K562 (cell line): ENCODE measurements around the gene STXBP4. TPM values are rescaled to one million over a fixed set of nuclear protein-coding genes. Genes with fewer than 3 reads are reported as not detected.

Experiments used
- ATAC-seq: fragments of 200-7000 bp; cut with Tn5 transposase; 3 replicates; pipeline ENCODE4 v1.9.1; 2020; ENCODE audit warnings: moderate library complexity
- BruUV-seq: library from RNA; stranded (reverse); fragments of 400-500 nt; replicated peaks from 2 replicates; lab custom pipeline; 2021; lab: Mats Ljungman, UMichigan
- CTCF ChIA-PET: fragments of 300-600 bp; formaldehyde crosslinking; extraction: SDS; loops from one replicate; lab custom pipeline; 2021; ENCODE audit warnings: low intra/inter-chr PET ratio; lab: Yijun Ruan, JAX
- POLR2A ChIA-PET: fragments of 300-600, 350-650 bp; sonication (Branson Sonifier 250); formaldehyde crosslinking; extraction: SDS; loops from one replicate; lab custom pipeline; 2021; ENCODE audit warnings: antibody characterized with exemption, inconsistent platforms; lab: Yijun Ruan, JAX
- DNase-seq, 4 experiments: peaks; one replicate each; pipeline versions ENCODE4 v3.0.0 to v3.0.0-alpha.2; 2011 to 2018; ENCODE audit warnings: low spot score in 3 of 4, mixed read lengths in 3 of 4; ENCODE audit errors: extremely low read depth in 1 of 4
- FAIRE-seq: peaks from 2 replicates; lab custom pipeline; 2011; peaks lifted over from hg19 to GRCh38; lab: Jason Lieb, UNC
- H2AFZ ChIP-seq: 2 replicates; pipeline ENCODE4 v1.6.0; 2011; ENCODE audit warnings: low read depth, low read length, control low read depth, inconsistent platforms
- H3K27ac ChIP-seq: fragments of 200-600 bp; 3 replicates; pipeline ENCODE4 v1.8.0; 2011; ENCODE audit warnings: low read depth, mild to moderate bottlenecking, control low read depth, inconsistent platforms, low read length, moderate library complexity, mixed read lengths; ENCODE audit errors: extremely low read depth
- H3K27me3 ChIP-seq, 2 experiments: fragments of 300-600 bp in 1 of 2; 2 replicates in 1 of 2; 3 replicates in 1 of 2; pipeline versions ENCODE4 v1.6.0 to v1.8.0; 2011; ENCODE audit warnings: inconsistent platforms in 2 of 2, low read length in 2 of 2, mild to moderate bottlenecking in 1 of 2, mixed read lengths in 1 of 2, moderate library complexity in 1 of 2; ENCODE audit not compliant: control insufficient read depth in 2 of 2, insufficient read depth in 2 of 2
- H3K36me3 ChIP-seq: fragments of 300-600 bp; 3 replicates; pipeline ENCODE4 v1.8.0; 2011; ENCODE audit warnings: mild to moderate bottlenecking, low read length, inconsistent platforms; ENCODE audit not compliant: control insufficient read depth, insufficient read depth
- H3K4me1 ChIP-seq, 2 experiments: fragments of 200-600 bp in 1 of 2; replicated peaks in 1 of 2; 2 replicates in 1 of 2; 3 replicates in 1 of 2; pipeline versions ENCODE4 v1.5.1 to v1.8.0; 2011; ENCODE audit warnings: inconsistent platforms in 2 of 2, low read length in 2 of 2, mild to moderate bottlenecking in 1 of 2, mixed read lengths in 1 of 2, moderate library complexity in 1 of 2; ENCODE audit not compliant: control insufficient read depth in 2 of 2, insufficient read depth in 2 of 2
- H3K4me2 ChIP-seq: 2 replicates; pipeline ENCODE4 v1.6.1; 2011; ENCODE audit warnings: low read length, control low read depth, inconsistent platforms, mixed read lengths; ENCODE audit not compliant: insufficient read depth
- H3K4me3 ChIP-seq: fragments of 200-600 bp; sonication (generic), shearing (Covaris generic); 2 replicates; pipeline ENCODE4 v1.5.1; 2016; ENCODE audit warnings: control low read depth, inconsistent platforms
- H3K79me2 ChIP-seq: fragments of 200-600 bp; 3 replicates; pipeline ENCODE4 v1.8.0; 2011; ENCODE audit warnings: low read length, inconsistent platforms; ENCODE audit not compliant: control insufficient read depth, insufficient read depth
- H3K9ac ChIP-seq, 2 experiments: 2 replicates each; pipeline versions ENCODE4 v1.6.0 to v1.6.1; 2011; ENCODE audit warnings: low read depth in 2 of 2, low read length in 2 of 2, control low read depth in 1 of 2, inconsistent platforms in 1 of 2, mild to moderate bottlenecking in 1 of 2, mixed read lengths in 1 of 2; ENCODE audit not compliant: insufficient read depth in 1 of 2
- H3K9me1 ChIP-seq: one replicate; pipeline ENCODE4 v1.6.0; 2011; ENCODE audit warnings: inconsistent platforms, mild to moderate bottlenecking, low read length, moderate library complexity; ENCODE audit not compliant: control insufficient read depth, insufficient read depth
- H3K9me3 ChIP-seq: replicated peaks from 2 replicates; pipeline ENCODE4 v1.5.1; 2011; ENCODE audit warnings: low read depth, low read length, inconsistent platforms; ENCODE audit not compliant: control insufficient read depth, insufficient read depth
- H4K20me1 ChIP-seq: replicated peaks from 2 replicates; pipeline ENCODE4 v1.6.1; 2011; ENCODE audit warnings: low read length, inconsistent platforms, mixed read lengths; ENCODE audit not compliant: control insufficient read depth, insufficient read depth
- BRF1 ChIP-seq: IDR thresholded peaks from 3 replicates; pipeline ENCODE4 v1.6.1; 2011; ENCODE audit warnings: borderline replicate concordance, mild to moderate bottlenecking; ENCODE audit not compliant: insufficient read length; ENCODE audit errors: extremely low read depth
- E2F4 ChIP-seq: sonication (generic); formaldehyde crosslinking; IDR thresholded peaks from 2 replicates; pipeline ENCODE4 v1.8.0; 2022; ENCODE audit warnings: mild to moderate bottlenecking, low read depth, missing genetic modification reagents
- MAFK ChIP-seq: IDR thresholded peaks from 2 replicates; pipeline ENCODE4 v1.6.1; 2011; ENCODE audit warnings: low read length, improper control_type of control experiment
- NFE2 ChIP-seq: IDR thresholded peaks from 2 replicates; pipeline ENCODE4 v1.6.1; 2014; ENCODE audit warnings: antibody characterized with exemption, low read depth
- RBM17 ChIP-seq: fragments of 200-400 bp; formaldehyde crosslinking; IDR thresholded peaks from 2 replicates; pipeline ENCODE4 v1.6.1; 2017; ENCODE audit warnings: low read depth, mild to moderate bottlenecking, low read length, borderline replicate concordance
- RBM34 ChIP-seq: fragments of 200-400 bp; formaldehyde crosslinking; IDR thresholded peaks from 2 replicates; pipeline ENCODE4 v1.6.1; 2018; ENCODE audit warnings: low read length, borderline replicate concordance; ENCODE audit not compliant: insufficient read depth
- TAL1 ChIP-seq: fragments of 450-650 bp; IDR thresholded peaks from 2 replicates; pipeline ENCODE4 v1.6.1; 2016; ENCODE audit warnings: mild to moderate bottlenecking
- ZFPM2 ChIP-seq: fragments of 250-450 bp; sonication (Bioruptor Pico); IDR thresholded peaks from 2 replicates; pipeline ENCODE4 v1.5.1; 2022; ENCODE audit warnings: mild to moderate bottlenecking
- ZNF239 ChIP-seq: fragments of 250-450 bp; sonication (Bioruptor Pico); IDR thresholded peaks from 2 replicates; pipeline ENCODE4 v1.4.0; 2020; ENCODE audit warnings: mild to moderate bottlenecking
- ZNF274 ChIP-seq: IDR thresholded peaks from 2 replicates; pipeline ENCODE4 v1.6.1; 2011; ENCODE audit warnings: low read depth, mild to moderate bottlenecking, low read length, moderate library complexity, borderline replicate concordance
- WGBS: fragments of 100-300 bp; shearing (Covaris generic); methylation state at CpG from one replicate; pipeline ENCODE4 v1.1.6; 2016; ENCODE audit warnings: low coverage, mixed read lengths; ENCODE audit not compliant: insufficient coverage; ENCODE audit errors: missing lambda C conversion rate; 5-methylcytosine and 5-hydroxymethylcytosine counted together
- in situ Hi-C: fragments of 300-500 bp; cut with MboI; formaldehyde crosslinking; loops from 4 replicates; pipeline ENCODE4 v1.15.0; 2018; ENCODE audit warnings: inconsistent platforms, mixed read lengths
- intact Hi-C: fragments of 100-400 bp; cut with micrococcal nuclease; formaldehyde crosslinking; loops from 2 replicates; pipeline ENCODE4 v1.14.2; 2022
- polyA plus RNA-seq, 8 experiments: library from polyadenylated mRNA; depleted of rRNA in 4 of 8; stranded (reverse) in 5 of 8; unstranded in 3 of 8; fragments of >200 nt; fragmentation: Nextera tagmentation in 2 of 8; fragmentation: Illumina TruSeq in 1 of 8; extraction: Ambion mirVana in 2 of 8; extraction: Trizol in 1 of 8; gene quantifications; 2 replicates each; pipeline versions ENCODE4 v1.2.1 to v1.2.3, GENCODE V29; 2011 to 2014; ENCODE audit warnings: inconsistent platforms in 1 of 8, missing spikeins in 1 of 8
- total RNA-seq, 7 experiments: library from RNA; depleted of rRNA in 6 of 7; stranded (reverse); fragments of >200 nt in 6 of 7; fragmentation: Illumina TruSeq in 2 of 7; extraction: Trizol in 2 of 7; gene quantifications; 2 replicates each; pipeline versions ENCODE4 v1.2.1 to v1.2.3, GENCODE V29; 2011 to 2021; ENCODE audit warnings: low replicate concordance in 1 of 7
- TF ChIP-seq, protein P1 (sequence below): fragments of 450-650 bp; conservative IDR thresholded peaks from 2 replicates; pipeline ENCODE4 v1.6.1; 2016; ENCODE audit warnings: missing genetic modification characterization, low read depth, mild to moderate bottlenecking, control low read depth, missing compliant biosample characterization
- TF ChIP-seq, protein P2 (sequence below): fragments of 450-650 bp; IDR thresholded peaks from 2 replicates; pipeline ENCODE4 v1.6.1; 2016; ENCODE audit warnings: antibody characterized with exemption
- TF ChIP-seq, protein P3 (sequence below): sonication (generic); formaldehyde crosslinking; IDR thresholded peaks from 2 replicates; pipeline ENCODE4 v1.8.1; 2023; ENCODE audit warnings: mild to moderate bottlenecking, missing genetic modification reagents

STXBP4 gene
- total and polyA plus RNA-seq, 9 of the 15 experiments (the other 6 are each of a cell fraction or from before 2014, with no cell fraction given): 11.6 to 23.2 (median 18.5) TPM

DNA sequence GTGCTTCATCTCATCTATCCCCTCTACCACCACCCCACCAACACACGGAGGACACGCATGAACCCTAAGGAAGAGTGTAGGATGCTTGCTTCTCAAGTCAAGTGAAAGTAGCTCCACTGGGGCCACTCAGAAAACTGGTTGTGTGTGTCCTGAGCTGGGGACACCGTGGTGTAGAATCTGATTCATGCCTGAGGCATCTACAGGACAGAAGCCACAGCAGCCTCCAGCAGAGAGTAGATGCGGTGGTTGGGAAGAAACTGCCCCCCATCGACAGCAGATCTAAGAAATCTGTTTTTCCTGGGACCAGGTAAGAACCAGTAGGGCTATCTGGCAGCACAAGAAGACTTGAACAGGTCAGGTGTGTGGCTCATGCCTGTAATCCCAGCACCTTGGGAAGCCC lies 244.3 kb downstream of the STXBP4 start:
- DNase-seq (no peak), FAIRE-seq (no peak), ATAC-seq (no peak)
- Histone ChIP-seq H3K9me1 (no peaks in the 10 kb centered on the region), H3K9ac (no peak overlapping the region), H3K9me3 (no peaks in the 10 kb centered on the region), H3K79me2 (no peaks in the 10 kb centered on the region), H3K36me3 (no peaks in the 10 kb centered on the region), H3K4me3 (no peak overlapping the region), H4K20me1 (no peaks in the 10 kb centered on the region), H3K27ac (no peak overlapping the region), H3K27me3 (peaks cover 1 to 17% of the 10 kb centered on the region in 2 experiments; a peak in 4 of 5 replicates), H3K4me1 (no peaks in the 10 kb centered on the region), H2AFZ (no peak overlapping the region), H3K4me2 (no peak overlapping the region)
- intact Hi-C loops (no loop called here), in situ Hi-C loops (no loop called here)
- BruUV-seq: no TSS peak
- POLR2A ChIA-PET: no interaction called here
- WGBS: 0% methylated on average over 5 of the region's 5 CpGs
- CTCF ChIA-PET: no interaction called here
- TF ChIP-seq ZNF274 (no peak), RBM34 (no peak), TAL1 (no peak), BRF1 (no peak), E2F4 (CRISPR knock-in tag) (no peak), ZNF239 (CRISPR knock-in tag) (no peak), NFE2 (no peak), ZFPM2 (CRISPR knock-in tag) (no peak), RBM17 (no peak), MAFK (no peak)
- TF ChIP-seq, protein P1, sequence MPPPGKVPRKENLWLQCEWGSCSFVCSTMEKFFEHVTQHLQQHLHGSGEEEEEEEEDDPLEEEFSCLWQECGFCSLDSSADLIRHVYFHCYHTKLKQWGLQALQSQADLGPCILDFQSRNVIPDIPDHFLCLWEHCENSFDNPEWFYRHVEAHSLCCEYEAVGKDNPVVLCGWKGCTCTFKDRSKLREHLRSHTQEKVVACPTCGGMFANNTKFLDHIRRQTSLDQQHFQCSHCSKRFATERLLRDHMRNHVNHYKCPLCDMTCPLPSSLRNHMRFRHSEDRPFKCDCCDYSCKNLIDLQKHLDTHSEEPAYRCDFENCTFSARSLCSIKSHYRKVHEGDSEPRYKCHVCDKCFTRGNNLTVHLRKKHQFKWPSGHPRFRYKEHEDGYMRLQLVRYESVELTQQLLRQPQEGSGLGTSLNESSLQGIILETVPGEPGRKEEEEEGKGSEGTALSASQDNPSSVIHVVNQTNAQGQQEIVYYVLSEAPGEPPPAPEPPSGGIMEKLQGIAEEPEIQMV (tag): no peak
- TF ChIP-seq, protein P2, sequence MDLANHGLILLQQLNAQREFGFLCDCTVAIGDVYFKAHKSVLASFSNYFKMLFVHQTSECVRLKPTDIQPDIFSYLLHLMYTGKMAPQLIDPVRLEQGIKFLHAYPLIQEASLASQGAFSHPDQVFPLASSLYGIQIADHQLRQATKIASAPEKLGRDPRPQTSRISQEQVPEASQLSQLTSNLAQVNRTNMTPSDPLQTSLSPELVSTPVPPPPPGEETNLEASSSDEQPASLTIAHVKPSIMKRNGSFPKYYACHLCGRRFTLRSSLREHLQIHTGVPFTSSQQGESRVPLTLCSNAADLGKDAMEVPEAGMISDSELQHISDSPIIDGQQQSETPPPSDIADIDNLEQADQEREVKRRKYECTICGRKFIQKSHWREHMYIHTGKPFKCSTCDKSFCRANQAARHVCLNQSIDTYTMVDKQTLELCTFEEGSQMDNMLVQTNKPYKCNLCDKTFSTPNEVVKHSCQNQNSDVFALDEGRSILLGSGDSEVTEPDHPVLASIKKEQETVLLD: no peak
- TF ChIP-seq, protein P3, sequence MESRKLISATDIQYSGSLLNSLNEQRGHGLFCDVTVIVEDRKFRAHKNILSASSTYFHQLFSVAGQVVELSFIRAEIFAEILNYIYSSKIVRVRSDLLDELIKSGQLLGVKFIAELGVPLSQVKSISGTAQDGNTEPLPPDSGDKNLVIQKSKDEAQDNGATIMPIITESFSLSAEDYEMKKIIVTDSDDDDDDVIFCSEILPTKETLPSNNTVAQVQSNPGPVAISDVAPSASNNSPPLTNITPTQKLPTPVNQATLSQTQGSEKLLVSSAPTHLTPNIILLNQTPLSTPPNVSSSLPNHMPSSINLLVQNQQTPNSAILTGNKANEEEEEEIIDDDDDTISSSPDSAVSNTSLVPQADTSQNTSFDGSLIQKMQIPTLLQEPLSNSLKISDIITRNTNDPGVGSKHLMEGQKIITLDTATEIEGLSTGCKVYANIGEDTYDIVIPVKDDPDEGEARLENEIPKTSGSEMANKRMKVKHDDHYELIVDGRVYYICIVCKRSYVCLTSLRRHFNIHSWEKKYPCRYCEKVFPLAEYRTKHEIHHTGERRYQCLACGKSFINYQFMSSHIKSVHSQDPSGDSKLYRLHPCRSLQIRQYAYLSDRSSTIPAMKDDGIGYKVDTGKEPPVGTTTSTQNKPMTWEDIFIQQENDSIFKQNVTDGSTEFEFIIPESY (CRISPR knock-in tag): no peak
